GM12891 (cell line): ENCODE measurements around the gene MYO9A.
"Not testable (repeated sequence)": the region's sequence is repeated elsewhere in the genome, so short reads cannot be mapped to it uniquely, and the experiment has no call there.

ENCODE experiments used
- DNase-seq: peaks from one replicate; pipeline ENCODE4 v3.0.0; 2011; ENCODE audit warnings: low spot score; ENCODE audit not compliant: insufficient read length
- FAIRE-seq: peaks from 2 replicates; lab custom pipeline; 2011; peaks lifted over from hg19 to GRCh38; lab: Jason Lieb, UNC
- PAX5 ChIP-seq: IDR thresholded peaks from 2 replicates; pipeline ENCODE4 v1.6.1; 2011; ENCODE audit warnings: low read length, moderate library complexity, mild to moderate bottlenecking; ENCODE audit not compliant: insufficient read depth, severe bottlenecking
- POLR2A ChIP-seq: IDR thresholded peaks from 2 replicates; pipeline ENCODE4 v1.6.1; 2011; ENCODE audit warnings: low read depth, low read length, control low read depth
- POLR2AphosphoS5 ChIP-seq: IDR thresholded peaks from 2 replicates; pipeline ENCODE4 v1.6.1; 2011; ENCODE audit warnings: low read depth, low read length, control low read depth
- POU2F2 ChIP-seq: IDR thresholded peaks from 2 replicates; pipeline ENCODE4 v1.6.1; 2011; ENCODE audit warnings: low read depth, mild to moderate bottlenecking, control low read depth, low read length, moderate library complexity
- SPI1 ChIP-seq: IDR thresholded peaks from 2 replicates; pipeline ENCODE4 v1.6.1; 2011; ENCODE audit warnings: low read depth, low read length, control low read depth
- TAF1 ChIP-seq: IDR thresholded peaks from 2 replicates; pipeline ENCODE4 v1.6.1; 2011; ENCODE audit warnings: low read depth, low read length, control low read depth

Gene MYO9A

DNA sequence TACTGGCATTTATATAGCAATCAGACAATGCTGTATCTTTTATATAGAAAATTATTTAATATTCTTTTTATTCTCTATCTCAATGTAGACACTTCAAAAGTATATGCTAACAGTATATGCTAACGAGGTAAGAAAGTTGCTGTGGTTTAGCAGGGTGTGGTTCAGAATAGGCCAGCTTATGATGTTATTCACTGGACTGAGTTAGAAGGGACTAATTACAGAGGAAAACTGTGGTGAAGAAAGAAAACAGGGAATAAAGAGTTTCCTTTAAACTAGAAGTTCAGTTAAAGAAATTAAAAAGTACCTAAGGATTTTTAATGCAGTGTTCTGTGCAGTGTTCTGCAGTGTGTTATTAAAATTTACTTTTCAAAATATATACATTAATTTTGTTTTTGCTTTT, 59.4 kb downstream of the MYO9A start:
- DNase-seq (no peak), FAIRE-seq (no peak)
- no peak for TF ChIP-seq POLR2A
- TF ChIP-seq POU2F2 = no peak
- TF ChIP-seq PAX5 = no peak
- TF ChIP-seq POLR2AphosphoS5 = no peak
- no peak for TF ChIP-seq SPI1
- no peak for TF ChIP-seq TAF1

GRCh38 chr15:72057548-72058091, 60.3 kb downstream of the MYO9A start:
- TF ChIP-seq TAF1 (no peak), POLR2AphosphoS5 (no peak), SPI1 (no peak), POLR2A (no peak), PAX5 (no peak), POU2F2 (no peak)
- DNase-seq (no peak), FAIRE-seq (no peak)

DNA sequence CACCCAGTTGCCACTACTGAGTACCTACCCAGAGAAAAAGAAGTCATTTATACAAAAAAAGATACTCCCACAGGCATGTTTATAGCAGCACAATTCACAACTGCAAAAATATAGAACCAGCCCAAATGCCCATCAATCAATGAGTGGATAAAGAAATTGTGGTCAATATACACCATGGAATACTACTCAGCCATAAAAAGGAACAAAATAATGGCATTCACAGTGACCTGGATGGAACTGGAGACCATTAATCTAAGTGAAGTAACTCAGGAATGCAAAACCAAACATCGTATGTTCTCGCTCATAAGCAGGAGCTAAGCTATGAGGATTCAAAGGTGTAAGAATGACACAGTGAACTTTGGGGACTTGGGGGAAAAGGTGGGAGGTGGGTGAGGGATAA, 61.7 kb downstream of the MYO9A start:
- not testable (repeated sequence) for DNase-seq, FAIRE-seq

DNA sequence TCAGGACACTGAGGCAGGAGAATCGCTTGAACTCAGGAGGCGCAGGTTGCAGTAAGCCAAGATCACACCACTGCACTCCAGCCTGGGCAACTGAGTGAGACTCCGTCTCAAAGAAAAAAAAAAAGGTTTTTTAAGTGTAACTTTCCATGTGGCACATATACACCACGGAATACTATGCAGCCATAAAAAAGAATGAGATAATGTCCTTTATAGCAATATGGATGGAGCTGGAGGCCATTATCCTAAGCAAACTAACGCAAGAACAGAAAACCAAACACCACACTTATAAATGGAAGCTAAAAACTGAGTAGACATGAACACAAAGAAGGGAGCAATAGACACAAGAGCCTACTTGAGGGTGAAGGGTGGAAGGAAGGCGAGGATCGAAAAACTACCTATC, 64.7 kb downstream of the MYO9A start:
- DNase-seq = not testable (repeated sequence)

DNA sequence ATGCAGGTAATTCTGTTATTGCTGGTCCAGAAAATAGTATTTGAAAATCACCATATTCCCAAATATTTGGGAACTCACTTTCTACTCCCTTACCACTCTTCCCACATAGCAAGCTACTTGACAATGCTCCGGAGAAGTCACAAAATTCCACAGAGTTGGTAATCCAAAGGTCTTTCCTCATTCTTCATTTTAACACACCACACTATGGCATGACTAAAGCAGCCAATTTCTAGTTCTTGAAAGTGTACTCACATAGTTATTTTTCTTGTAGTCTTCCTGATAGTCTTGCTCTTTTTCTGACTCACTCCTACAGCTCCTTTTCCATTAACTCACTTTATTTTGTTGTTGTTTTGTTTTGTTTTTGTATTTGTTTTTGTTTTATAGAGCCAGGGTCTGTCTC, 67.2 kb downstream of the MYO9A start:
- TF ChIP-seq POU2F2 = no peak
- TF ChIP-seq TAF1 = no peak
- no peak for TF ChIP-seq PAX5
- no peak for TF ChIP-seq SPI1
- no peak for TF ChIP-seq POLR2A
- no peak for TF ChIP-seq POLR2AphosphoS5
- no peak for DNase-seq
- FAIRE-seq = no peak

More for the DNA sequence above, 64.7 kb downstream of the MYO9A start:
- FAIRE-seq = not testable (repeated sequence)

DNA sequence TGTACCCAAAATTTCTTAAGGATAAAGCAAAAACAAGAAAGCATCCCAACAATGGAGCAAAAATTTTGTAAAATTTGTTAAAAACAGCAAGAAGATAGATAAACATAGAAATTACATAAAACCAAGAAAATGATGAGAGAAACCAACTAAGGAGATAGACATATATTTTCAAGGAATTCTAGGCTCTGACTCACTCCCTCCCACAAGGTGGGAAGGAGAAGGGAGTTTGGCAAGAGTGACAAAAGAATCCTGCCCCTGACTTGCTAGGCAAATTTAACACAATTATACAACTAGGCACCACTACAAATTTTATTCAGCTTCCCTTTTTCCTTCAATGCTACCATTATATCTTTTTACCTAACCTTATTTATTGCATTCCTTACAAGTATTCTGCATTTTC, 70.9 kb downstream of the MYO9A start:
- TF ChIP-seq POLR2A (no peak), POLR2AphosphoS5 (no peak), TAF1 (no peak), PAX5 (no peak), POU2F2 (no peak)
- DNase-seq (no peak), FAIRE-seq (no peak)

DNA sequence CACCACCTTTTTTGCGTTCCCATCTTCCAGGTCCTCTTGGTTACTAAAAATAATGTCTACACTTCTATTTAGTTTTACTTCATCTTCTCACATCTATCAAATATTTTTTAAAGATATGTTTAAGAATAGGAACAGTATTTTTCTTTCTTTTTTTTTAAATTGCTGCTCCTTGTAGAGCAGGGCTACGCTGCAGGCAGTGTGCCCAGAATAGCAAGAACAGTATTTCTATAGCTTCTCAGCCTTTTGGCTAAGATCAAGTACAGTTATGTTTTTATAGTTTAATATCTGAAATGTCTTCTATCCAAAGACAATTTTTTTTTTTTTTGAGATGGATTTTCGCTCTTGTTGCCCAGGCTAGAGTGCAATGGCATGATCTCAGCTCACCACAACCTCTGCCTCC, 73.0 kb downstream of the MYO9A start:
- DNase-seq (no peak), FAIRE-seq (no peak)
- TF ChIP-seq POLR2A (no peak), TAF1 (no peak)

DNA sequence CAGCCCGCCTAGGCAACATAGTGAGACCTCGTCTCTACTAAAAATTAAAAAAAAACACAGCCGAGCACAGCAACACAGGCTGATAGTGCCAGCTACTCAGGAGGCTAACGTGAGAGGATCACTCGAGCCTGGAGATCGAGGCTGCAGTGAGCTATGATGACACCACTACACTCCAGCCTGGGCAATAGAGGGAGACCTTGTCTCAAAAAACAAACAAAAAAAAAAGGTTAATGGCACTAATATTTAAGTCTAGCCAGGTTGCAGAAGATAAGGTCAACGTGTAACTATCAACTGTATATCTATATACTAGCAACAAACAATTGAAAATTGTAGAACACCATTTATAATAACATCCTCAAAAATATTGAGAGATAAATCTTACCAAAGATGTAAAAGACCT, 75.1 kb downstream of the MYO9A start:
- TF ChIP-seq POU2F2 = no peak
- TF ChIP-seq SPI1 = no peak
- no peak for TF ChIP-seq POLR2AphosphoS5
- no peak for TF ChIP-seq POLR2A
- no peak for TF ChIP-seq TAF1
- TF ChIP-seq PAX5 = no peak
- DNase-seq = no peak
- FAIRE-seq = no peak

GRCh38 chr15:72042054-72042453, 75.9 kb downstream of the MYO9A start:
- FAIRE-seq = no peak
- no peak for DNase-seq
- TF ChIP-seq PAX5 (no peak), POLR2AphosphoS5 (no peak)

DNA sequence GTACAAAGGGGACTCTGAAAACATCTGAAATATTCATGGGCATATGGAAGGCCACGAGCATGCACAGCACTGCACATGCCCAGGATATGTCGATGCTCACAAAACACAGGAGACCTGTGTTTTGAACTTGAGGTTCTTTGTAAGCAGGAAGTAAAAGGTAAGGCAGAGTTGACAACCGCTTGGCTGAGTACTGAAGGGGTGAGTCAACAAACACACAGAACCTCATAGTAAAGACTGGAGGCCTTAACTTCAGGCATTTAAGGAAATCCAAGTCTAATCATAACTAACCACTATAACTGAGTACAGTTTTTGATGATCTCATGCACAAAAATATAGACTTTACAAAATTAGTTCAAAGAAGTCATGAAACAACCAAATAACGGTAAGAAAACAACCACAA, 80.6 kb downstream of the MYO9A start:
- no peak for FAIRE-seq
- DNase-seq = no peak
- TF ChIP-seq POU2F2 (no peak), POLR2AphosphoS5 (no peak), PAX5 (no peak), TAF1 (no peak), SPI1 (no peak), POLR2A (no peak)
